ENCODE measurements around the gene BPIFB2. TPM values are rescaled to one million over a fixed set of nuclear protein-coding genes. Genes with fewer than 3 reads are reported as not detected.
A peak's percentile ranks its signal among the peaks of the same experiment; 100 is the strongest.

The BPIFB2 gene
- total RNA-seq, 1 donor from 2014 or later, result not detected

- FAIRE-seq (no peak), DNase-seq (ENCODE audit: low read depth) (no peak)
- no peak for TF ChIP-seq CTCF (IDR thresholded peaks at IDR 0.05; ENCODE audit: insufficient read depth, low read length, severe bottlenecking)
- Histone ChIP-seq H3K36me3 (ENCODE audit: control insufficient read depth, insufficient read depth, low read length) (no peaks in the 10 kb centered on the region), H3K4me3 (ENCODE audit: low read depth, low read length) (no peak within 1 kb of the TSS), H3K27me3 (ENCODE audit: control insufficient read depth, insufficient read depth, low read length) (no peaks in the 10 kb centered on the region)
Measured at GRCh38 chr20:33004141-33004751, 3.3 kb upstream of the BPIFB2 start, which contains the start of gene SUN5. SUN5 (minus strand) TSS chr20:33004433; CDS start chr20:33004340, 93 bp downstream.

- DNase-seq (ENCODE audit: low read depth) (no peak), FAIRE-seq (no peak)
- no peaks in the 10 kb centered on the region for H3K27me3 ChIP-seq (ENCODE audit: control insufficient read depth, insufficient read depth, low read length)
Measured at GRCh38 chr20:33005132-33005566, 2.4 kb upstream of the BPIFB2 start.

GRCh38 chr20:33005908-33006775 lies 1.4 kb upstream of the BPIFB2 start:
- DNase-seq (ENCODE audit: low read depth) (no peak), FAIRE-seq (peak; percentile 93)
- no peaks in the 10 kb centered on the region for H3K27me3 ChIP-seq (ENCODE audit: control insufficient read depth, insufficient read depth, low read length)
- no peak overlapping the region for H3K4me3 ChIP-seq (ENCODE audit: low read depth, low read length)
- no peak for TF ChIP-seq CTCF (IDR thresholded peaks at IDR 0.05; ENCODE audit: insufficient read depth, low read length, severe bottlenecking)
- H3K36me3 ChIP-seq (ENCODE audit: control insufficient read depth, insufficient read depth, low read length), result no peaks in the 10 kb centered on the region

More at GRCh38 chr20:33005132-33005566, 2.4 kb upstream of the BPIFB2 start:
- no peak overlapping the region for H3K4me3 ChIP-seq (ENCODE audit: low read depth, low read length)
- peak; percentile 31 for TF ChIP-seq CTCF (IDR thresholded peaks at IDR 0.05; ENCODE audit: insufficient read depth, low read length, severe bottlenecking)
- H3K36me3 ChIP-seq (ENCODE audit: control insufficient read depth, insufficient read depth, low read length), result no peaks in the 10 kb centered on the region

DNA sequence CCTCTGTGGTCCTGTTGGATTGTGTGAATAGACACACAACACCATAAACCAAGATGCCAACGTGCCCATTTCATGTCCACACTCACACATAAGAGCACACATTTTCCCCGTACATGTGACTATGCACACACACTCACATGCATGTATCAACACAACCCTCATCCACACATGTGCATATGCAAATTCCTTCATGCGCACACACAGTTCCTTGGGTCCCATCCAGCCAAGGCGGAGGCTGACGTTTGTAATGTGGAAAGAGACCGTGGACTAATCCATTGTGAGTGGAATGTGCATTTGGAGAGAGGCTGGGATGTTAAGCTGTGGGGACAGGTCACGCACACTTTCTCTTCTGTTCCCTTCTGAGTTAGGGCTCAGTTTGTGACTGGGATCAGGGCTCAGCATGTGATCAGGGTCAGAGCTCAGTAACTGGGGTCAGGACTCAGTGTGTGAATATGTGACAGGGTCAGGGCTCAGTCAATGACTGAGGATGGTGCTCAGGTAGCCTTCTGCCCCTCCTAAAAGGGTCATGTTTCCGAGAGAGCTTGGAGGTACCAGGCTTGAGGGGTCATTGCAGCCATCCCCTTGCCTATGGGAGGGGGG lies 628 bp upstream of the BPIFB2 start:
- DNase-seq (ENCODE audit: low read depth), result no peak
- no peaks in the 10 kb centered on the region for H3K36me3 ChIP-seq (ENCODE audit: control insufficient read depth, insufficient read depth, low read length)
- H3K27me3 ChIP-seq (ENCODE audit: control insufficient read depth, insufficient read depth, low read length), result no peaks in the 10 kb centered on the region
- no peak for TF ChIP-seq CTCF (IDR thresholded peaks at IDR 0.05; ENCODE audit: insufficient read depth, low read length, severe bottlenecking)
- no peak overlapping the region for H3K4me3 ChIP-seq (ENCODE audit: low read depth, low read length)
- no peak for FAIRE-seq

DNA sequence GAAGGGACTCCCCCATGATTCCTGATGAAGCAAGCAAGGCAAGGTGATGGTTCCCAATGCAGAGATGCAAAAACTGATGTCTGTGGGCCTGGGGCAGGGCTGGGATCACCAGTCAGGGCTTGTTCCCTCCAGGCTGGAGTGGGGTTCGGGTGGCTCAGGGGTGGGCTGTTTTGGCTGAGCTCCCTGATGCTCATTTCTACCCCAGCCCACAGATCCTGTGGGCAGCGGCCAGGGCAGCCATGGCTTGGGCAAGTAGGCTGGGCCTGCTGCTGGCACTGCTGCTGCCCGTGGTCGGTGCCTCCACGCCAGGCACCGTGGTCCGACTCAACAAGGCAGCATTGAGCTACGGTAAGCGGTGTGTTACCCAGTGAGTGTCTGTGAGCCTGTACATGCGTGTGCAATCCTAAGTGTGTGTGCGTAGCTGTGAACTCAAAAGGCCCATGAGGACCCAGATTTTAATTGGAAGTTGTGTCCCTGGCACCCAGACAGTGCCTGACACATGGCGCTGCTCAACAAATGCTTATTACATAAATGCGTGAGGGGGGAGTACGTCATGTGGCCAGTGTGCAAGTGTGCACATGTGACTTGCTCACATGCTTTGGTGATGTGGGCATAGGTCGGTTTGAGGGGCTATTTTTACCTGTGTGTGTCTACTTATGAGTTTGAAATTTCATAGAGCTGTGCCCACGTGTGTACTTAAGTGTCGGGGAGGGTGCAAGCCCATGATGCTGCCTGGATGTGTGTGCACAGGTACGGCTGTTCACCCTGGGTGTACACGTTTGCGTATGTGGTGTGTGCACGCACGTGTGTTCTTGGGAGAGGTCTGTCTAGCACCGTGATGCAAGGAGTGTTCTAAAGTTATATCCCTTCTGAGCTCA lies 1.1 kb downstream of the BPIFB2 start:
- DNase-seq (ENCODE audit: low read depth), result no peak
- Histone ChIP-seq H3K27me3 (ENCODE audit: control insufficient read depth, insufficient read depth, low read length) (peaks cover 1% of the 10 kb centered on the region), H3K4me3 (ENCODE audit: low read depth, low read length) (no peak overlapping the region), H3K36me3 (ENCODE audit: control insufficient read depth, insufficient read depth, low read length) (no peaks in the 10 kb centered on the region)
- no peak for FAIRE-seq
- no peak for TF ChIP-seq CTCF (IDR thresholded peaks at IDR 0.05; ENCODE audit: insufficient read depth, low read length, severe bottlenecking)

Data from bronchial epithelial cell (primary cell).